Mesothelial cell of epicardium (in vitro differentiated cells): ENCODE measurements around the gene FOXI2. TPM values are rescaled to one million over a fixed set of nuclear protein-coding genes. Genes with fewer than 3 reads are reported as not detected.

Experiments
- DNase-seq, 2 experiments: peaks; one replicate each; pipeline ENCODE4 v3.0.0; 2021; ENCODE audit warnings: low spot score in 2 of 2; ENCODE audit not compliant: unreplicated experiment in 2 of 2
- H3K27ac Mint-ChIP-seq: 2 replicates; pipeline ENCODE4 v1.8.0; 2021; ENCODE audit warnings: mixed read lengths
- H3K27me3 Mint-ChIP-seq: 2 replicates; pipeline ENCODE4 v1.8.0; 2021; ENCODE audit warnings: low read depth, mixed read lengths
- H3K36me3 Mint-ChIP-seq: 2 replicates; pipeline ENCODE4 v1.8.0; 2021; ENCODE audit warnings: mixed read lengths
- H3K4me1 Mint-ChIP-seq: 2 replicates; pipeline ENCODE4 v1.8.0; 2021; ENCODE audit warnings: mixed read lengths
- H3K4me3 Mint-ChIP-seq: 2 replicates; pipeline ENCODE4 v1.8.0; 2021; ENCODE audit warnings: mild to moderate bottlenecking, moderate library complexity, mixed read lengths
- H3K9me3 Mint-ChIP-seq: 2 replicates; pipeline ENCODE4 v1.8.0; 2021; ENCODE audit warnings: mixed read lengths
- total RNA-seq: library from RNA; stranded (reverse); gene quantifications from 3 replicates; pipeline ENCODE4 v1.2.1, GENCODE V29; 2021
- TF ChIP-seq, protein P1 (sequence below): fragments of 200-600 bp; sonication (generic); IDR thresholded peaks from one replicate; pipeline ENCODE4 v1.5.0; 2021; ENCODE audit warnings: antibody characterized with exemption; ENCODE audit not compliant: unreplicated experiment

FOXI2 gene
- total RNA-seq, result not detected in 3 replicates

DNA sequence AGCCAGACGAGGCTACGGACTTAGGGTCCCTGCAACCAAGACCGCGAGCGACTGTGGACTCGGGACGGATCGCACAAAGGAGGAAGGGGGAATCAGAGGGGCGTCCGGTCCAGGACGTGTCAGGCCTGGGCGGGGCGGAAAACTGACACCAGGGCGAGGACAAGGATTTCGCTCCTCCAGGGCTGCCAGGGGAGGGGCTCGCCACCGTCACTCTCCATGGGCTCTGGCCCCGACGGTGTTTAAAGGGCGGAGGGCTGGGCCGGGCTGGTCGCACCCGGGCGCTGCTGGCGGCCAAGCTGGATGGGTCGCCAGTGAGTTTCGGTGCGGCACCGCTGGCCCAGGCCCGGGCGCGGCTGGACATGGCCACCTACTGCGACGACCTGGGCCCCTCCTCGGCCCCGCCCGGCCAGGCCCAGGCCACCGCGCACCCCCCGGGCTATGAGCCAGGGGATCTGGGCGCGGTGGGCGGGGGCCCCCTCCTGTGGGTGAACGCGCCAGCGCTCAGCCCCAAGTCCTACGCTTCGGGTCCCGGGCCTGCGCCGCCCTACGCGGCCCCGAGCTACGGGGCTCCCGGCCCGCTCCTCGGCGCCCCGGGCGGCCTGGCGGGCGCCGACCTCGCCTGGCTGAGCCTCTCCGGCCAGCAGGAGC, at the start of gene FOXI2:
FOXI2 (plus strand) TSS at position 271 of the 648 bp plus-strand sequence; CDS start at position 360, 89 bp downstream.
- Mint-ChIP-seq H3K9me3 (no peaks in the 10 kb centered on the region), H3K27me3 (peaks cover 94% of the 10 kb centered on the region), H3K27ac (no peak within 1 kb of the TSS), H3K36me3 (no peaks in the 10 kb centered on the region), H3K4me3 (no peak within 1 kb of the TSS), H3K4me1 (peaks cover 3% of the 10 kb centered on the region)
- no peak for DNase-seq
- TF ChIP-seq, protein P1, sequence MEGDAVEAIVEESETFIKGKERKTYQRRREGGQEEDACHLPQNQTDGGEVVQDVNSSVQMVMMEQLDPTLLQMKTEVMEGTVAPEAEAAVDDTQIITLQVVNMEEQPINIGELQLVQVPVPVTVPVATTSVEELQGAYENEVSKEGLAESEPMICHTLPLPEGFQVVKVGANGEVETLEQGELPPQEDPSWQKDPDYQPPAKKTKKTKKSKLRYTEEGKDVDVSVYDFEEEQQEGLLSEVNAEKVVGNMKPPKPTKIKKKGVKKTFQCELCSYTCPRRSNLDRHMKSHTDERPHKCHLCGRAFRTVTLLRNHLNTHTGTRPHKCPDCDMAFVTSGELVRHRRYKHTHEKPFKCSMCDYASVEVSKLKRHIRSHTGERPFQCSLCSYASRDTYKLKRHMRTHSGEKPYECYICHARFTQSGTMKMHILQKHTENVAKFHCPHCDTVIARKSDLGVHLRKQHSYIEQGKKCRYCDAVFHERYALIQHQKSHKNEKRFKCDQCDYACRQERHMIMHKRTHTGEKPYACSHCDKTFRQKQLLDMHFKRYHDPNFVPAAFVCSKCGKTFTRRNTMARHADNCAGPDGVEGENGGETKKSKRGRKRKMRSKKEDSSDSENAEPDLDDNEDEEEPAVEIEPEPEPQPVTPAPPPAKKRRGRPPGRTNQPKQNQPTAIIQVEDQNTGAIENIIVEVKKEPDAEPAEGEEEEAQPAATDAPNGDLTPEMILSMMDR, result no peak

- Mint-ChIP-seq H3K9me3 (no peaks in the 10 kb centered on the region), H3K27ac (no peak overlapping the region), H3K4me1 (no peaks in the 10 kb centered on the region), H3K4me3 (no peak overlapping the region), H3K27me3 (peaks cover 39% of the 10 kb centered on the region), H3K36me3 (no peaks in the 10 kb centered on the region)
- DNase-seq, result no peak
- TF ChIP-seq, protein P1, result no peak
These were observed 49.4 kb upstream of the FOXI2 start for GRCh38 chr10:127687548-127687947.

DNA sequence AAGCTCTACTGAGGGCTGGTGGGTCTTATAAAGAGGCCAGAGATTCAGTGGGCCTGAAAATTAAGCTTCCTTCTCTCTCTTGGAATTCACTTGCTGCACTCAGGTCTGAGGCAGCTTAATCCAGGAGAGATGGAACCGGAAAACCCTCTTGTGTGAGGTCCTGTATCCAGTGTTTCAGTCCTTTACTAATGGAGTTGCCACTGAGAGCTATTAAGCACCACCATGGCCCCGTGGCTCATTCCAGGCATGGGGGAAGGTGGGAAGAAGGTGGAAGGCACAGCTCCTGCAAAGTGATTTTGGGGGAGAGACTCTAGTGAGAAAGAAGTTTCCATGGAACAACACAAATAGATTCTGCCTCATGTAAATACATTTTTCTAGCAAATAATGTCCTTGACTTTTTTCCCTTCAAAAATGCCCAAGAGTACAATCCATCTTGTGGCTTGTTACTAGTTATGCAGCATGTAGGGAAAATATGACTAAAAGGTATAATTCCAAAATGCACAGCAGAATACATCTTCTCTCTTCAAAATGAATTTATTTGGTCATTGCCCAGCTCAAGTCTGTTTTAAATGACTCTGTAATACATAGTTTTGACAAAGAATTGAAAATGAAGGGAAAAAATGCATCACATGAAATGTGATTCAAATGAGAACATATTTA, 46.7 kb upstream of the FOXI2 start:
- Mint-ChIP-seq H3K27me3 (peaks cover 43% of the 10 kb centered on the region), H3K27ac (no peak overlapping the region), H3K4me3 (no peak overlapping the region), H3K36me3 (no peaks in the 10 kb centered on the region), H3K9me3 (no peaks in the 10 kb centered on the region), H3K4me1 (no peaks in the 10 kb centered on the region)
- no peak for DNase-seq
- TF ChIP-seq, protein P1, result no peak

DNA sequence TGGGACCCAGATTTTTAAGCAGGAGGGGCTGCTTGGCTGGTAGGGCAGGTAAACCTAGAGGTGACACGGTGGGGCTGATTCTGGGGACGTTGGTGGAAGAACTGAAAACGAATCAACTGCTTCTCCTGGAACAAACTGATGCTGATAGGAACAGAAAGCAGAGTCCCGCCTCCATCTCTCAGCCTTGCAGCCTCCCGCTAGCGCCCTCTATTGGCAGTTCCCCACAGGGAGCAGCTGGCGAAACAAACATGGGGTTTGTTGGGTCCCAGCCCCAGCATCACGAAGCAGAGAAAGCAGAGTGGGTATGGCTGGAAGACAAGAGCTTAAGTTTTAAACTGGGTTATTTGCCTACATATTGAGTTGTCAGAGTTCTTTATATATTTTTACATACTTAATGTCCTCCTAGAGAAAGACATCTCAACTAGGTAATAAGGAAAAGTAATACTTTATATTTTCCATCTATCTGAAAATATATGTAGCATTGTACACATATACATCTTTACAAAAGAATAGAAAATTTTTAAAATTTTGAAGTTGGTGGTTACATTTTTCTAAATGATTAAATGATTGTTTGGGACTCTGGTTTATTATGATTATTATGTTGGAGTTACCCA, 42.3 kb upstream of the FOXI2 start:
- Mint-ChIP-seq H3K4me3 (no peak overlapping the region), H3K27me3 (peaks cover 51% of the 10 kb centered on the region), H3K27ac (no peak overlapping the region), H3K36me3 (no peaks in the 10 kb centered on the region), H3K9me3 (no peaks in the 10 kb centered on the region), H3K4me1 (no peaks in the 10 kb centered on the region)
- DNase-seq, result no peak
- TF ChIP-seq, protein P1, result no peak

DNA sequence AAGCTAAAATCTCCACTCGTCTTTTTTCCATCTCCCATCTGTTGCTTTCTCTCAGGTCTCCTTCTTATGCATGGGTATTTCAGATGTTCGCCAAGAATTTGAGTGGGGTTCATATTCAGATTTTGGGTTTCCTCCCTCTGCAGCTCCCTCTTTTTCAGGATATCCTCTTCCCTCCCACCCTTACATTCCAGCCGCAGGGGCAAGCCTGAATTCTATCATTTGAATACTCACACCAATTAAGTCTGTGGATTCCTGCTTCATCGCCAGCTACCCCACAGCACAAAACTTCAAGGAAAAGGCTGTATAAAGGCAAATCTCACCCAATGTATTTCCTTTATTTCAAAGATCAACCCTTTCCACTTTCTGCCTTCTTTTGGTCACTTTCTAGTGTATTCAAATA, 41.6 kb upstream of the FOXI2 start:
- H3K4me3 Mint-ChIP-seq, result no peak overlapping the region
- H3K27ac Mint-ChIP-seq, result no peak overlapping the region

More for the DNA sequence above, 41.6 kb upstream of the FOXI2 start:
- H3K9me3 Mint-ChIP-seq, result no peaks in the 10 kb centered on the region
- no peak for DNase-seq
- peaks cover 50% of the 10 kb centered on the region for H3K27me3 Mint-ChIP-seq
- TF ChIP-seq, protein P1, result no peak
- no peaks in the 10 kb centered on the region for H3K4me1 Mint-ChIP-seq
- no peaks in the 10 kb centered on the region for H3K36me3 Mint-ChIP-seq
